GM23338 (cell line): ENCODE measurements around the gene CCR6. TPM values are rescaled to one million over a fixed set of nuclear protein-coding genes. Genes with fewer than 3 reads are reported as not detected.

Experiments used
- CREB1 ChIP-seq: fragments of 250-450 bp; sonication (Bioruptor Pico); IDR thresholded peaks from 2 replicates; pipeline ENCODE4 v1.5.0; 2020; ENCODE audit warnings: low read depth, mild to moderate bottlenecking, moderate library complexity
- ETS1 ChIP-seq: IDR thresholded peaks from 2 replicates; pipeline ENCODE4 v1.6.1; 2016; ENCODE audit warnings: antibody characterized with exemption
- EZH2 ChIP-seq: fragments of 200-600 bp; sonication (generic); IDR thresholded peaks from one replicate; pipeline ENCODE4 v1.8.0; 2017; ENCODE audit warnings: antibody characterized with exemption, mild to moderate bottlenecking, low read depth; ENCODE audit not compliant: unreplicated experiment
- EZH2phosphoT487 ChIP-seq: fragments of 200-600 bp; sonication (generic); IDR thresholded peaks from one replicate; pipeline ENCODE4 v1.8.1; 2018; ENCODE audit warnings: antibody characterized with exemption; ENCODE audit not compliant: unreplicated experiment
- JUNB ChIP-seq: IDR thresholded peaks from one replicate; pipeline ENCODE4 v1.6.1; 2016; ENCODE audit warnings: antibody characterized with exemption; ENCODE audit not compliant: unreplicated experiment
- NANOG ChIP-seq: IDR thresholded peaks from 2 replicates; pipeline ENCODE4 v1.6.1; 2016; ENCODE audit warnings: antibody characterized with exemption, borderline replicate concordance
- POLR2AphosphoS5 ChIP-seq: IDR thresholded peaks from 2 replicates; pipeline ENCODE4 v1.6.1; 2016; ENCODE audit warnings: antibody characterized with exemption, low read depth
- STAT1 ChIP-seq: IDR thresholded peaks from one replicate; pipeline ENCODE4 v1.6.1; 2016; ENCODE audit warnings: antibody characterized with exemption; ENCODE audit not compliant: unreplicated experiment
- ZNF114 ChIP-seq: fragments of 250-450 bp; sonication (Bioruptor Pico); IDR thresholded peaks from 2 replicates; pipeline ENCODE4 v1.5.0; 2020; ENCODE audit warnings: mild to moderate bottlenecking, moderate library complexity
- ZNF331 ChIP-seq: fragments of 250-450 bp; sonication (Bioruptor Pico); IDR thresholded peaks from 2 replicates; pipeline ENCODE4 v1.5.0; 2020; ENCODE audit warnings: low read depth, mild to moderate bottlenecking, moderate library complexity
- polyA plus RNA-seq: library from polyadenylated mRNA; unstranded; fragments of >200 nt; fragmentation: Nextera tagmentation; extraction: Ambion mirVana; gene quantifications from 2 replicates; pipeline ENCODE4 v1.2.1, GENCODE V29; 2016
- total RNA-seq: library from RNA; depleted of rRNA; stranded (reverse); fragments of >200 nt; shearing (Covaris generic); gene quantifications from 2 replicates; pipeline ENCODE4 v1.2.3, GENCODE V29; 2014
- TF ChIP-seq, protein P1 (sequence below): fragments of 250-450 bp; sonication (Bioruptor Pico); IDR thresholded peaks from 2 replicates; pipeline ENCODE4 v1.5.0; 2020; ENCODE audit warnings: mild to moderate bottlenecking, moderate library complexity
- TF ChIP-seq, protein P2 (sequence below): IDR thresholded peaks from one replicate; pipeline ENCODE4 v1.6.1; 2018; ENCODE audit warnings: antibody characterized with exemption; ENCODE audit not compliant: unreplicated experiment

CCR6 gene
- total and polyA plus RNA-seq, 2 experiments from 2014 or later = not detected

GRCh38 chr6:167127785-167128531, 5.1 kb downstream of the CCR6 start (continued):
- TF ChIP-seq, protein P1, sequence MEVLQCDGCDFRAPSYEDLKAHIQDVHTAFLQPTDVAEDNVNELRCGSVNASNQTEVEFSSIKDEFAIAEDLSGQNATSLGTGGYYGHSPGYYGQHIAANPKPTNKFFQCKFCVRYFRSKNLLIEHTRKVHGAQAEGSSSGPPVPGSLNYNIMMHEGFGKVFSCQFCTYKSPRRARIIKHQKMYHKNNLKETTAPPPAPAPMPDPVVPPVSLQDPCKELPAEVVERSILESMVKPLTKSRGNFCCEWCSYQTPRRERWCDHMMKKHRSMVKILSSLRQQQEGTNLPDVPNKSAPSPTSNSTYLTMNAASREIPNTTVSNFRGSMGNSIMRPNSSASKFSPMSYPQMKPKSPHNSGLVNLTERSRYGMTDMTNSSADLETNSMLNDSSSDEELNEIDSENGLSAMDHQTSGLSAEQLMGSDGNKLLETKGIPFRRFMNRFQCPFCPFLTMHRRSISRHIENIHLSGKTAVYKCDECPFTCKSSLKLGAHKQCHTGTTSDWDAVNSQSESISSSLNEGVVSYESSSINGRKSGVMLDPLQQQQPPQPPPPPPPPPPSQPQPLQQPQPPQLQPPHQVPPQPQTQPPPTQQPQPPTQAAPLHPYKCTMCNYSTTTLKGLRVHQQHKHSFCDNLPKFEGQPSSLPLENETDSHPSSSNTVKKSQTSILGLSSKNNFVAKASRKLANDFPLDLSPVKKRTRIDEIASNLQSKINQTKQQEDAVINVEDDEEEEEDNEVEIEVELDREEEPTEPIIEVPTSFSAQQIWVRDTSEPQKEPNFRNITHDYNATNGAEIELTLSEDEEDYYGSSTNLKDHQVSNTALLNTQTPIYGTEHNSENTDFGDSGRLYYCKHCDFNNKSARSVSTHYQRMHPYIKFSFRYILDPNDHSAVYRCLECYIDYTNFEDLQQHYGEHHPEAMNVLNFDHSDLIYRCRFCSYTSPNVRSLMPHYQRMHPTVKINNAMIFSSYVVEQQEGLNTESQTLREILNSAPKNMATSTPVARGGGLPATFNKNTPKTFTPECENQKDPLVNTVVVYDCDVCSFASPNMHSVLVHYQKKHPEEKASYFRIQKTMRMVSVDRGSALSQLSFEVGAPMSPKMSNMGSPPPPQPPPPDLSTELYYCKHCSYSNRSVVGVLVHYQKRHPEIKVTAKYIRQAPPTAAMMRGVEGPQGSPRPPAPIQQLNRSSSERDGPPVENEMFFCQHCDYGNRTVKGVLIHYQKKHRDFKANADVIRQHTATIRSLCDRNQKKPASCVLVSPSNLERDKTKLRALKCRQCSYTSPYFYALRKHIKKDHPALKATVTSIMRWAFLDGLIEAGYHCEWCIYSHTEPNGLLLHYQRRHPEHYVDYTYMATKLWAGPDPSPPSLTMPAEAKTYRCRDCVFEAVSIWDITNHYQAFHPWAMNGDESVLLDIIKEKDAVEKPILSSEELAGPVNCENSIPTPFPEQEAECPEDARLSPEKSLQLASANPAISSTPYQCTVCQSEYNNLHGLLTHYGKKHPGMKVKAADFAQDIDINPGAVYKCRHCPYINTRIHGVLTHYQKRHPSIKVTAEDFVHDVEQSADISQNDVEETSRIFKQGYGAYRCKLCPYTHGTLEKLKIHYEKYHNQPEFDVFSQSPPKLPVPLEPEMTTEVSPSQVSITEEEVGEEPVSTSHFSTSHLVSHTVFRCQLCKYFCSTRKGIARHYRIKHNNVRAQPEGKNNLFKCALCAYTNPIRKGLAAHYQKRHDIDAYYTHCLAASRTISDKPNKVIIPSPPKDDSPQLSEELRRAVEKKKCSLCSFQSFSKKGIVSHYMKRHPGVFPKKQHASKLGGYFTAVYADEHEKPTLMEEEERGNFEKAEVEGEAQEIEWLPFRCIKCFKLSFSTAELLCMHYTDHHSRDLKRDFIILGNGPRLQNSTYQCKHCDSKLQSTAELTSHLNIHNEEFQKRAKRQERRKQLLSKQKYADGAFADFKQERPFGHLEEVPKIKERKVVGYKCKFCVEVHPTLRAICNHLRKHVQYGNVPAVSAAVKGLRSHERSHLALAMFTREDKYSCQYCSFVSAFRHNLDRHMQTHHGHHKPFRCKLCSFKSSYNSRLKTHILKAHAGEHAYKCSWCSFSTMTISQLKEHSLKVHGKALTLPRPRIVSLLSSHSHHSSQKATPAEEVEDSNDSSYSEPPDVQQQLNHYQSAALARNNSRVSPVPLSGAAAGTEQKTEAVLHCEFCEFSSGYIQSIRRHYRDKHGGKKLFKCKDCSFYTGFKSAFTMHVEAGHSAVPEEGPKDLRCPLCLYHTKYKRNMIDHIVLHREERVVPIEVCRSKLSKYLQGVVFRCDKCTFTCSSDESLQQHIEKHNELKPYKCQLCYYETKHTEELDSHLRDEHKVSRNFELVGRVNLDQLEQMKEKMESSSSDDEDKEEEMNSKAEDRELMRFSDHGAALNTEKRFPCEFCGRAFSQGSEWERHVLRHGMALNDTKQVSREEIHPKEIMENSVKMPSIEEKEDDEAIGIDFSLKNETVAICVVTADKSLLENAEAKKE (CRISPR knock-in tag) = no peak
- no peak for TF ChIP-seq POLR2AphosphoS5
- TF ChIP-seq ETS1 = no peak
- TF ChIP-seq EZH2 = no peak
- TF ChIP-seq, protein P2, sequence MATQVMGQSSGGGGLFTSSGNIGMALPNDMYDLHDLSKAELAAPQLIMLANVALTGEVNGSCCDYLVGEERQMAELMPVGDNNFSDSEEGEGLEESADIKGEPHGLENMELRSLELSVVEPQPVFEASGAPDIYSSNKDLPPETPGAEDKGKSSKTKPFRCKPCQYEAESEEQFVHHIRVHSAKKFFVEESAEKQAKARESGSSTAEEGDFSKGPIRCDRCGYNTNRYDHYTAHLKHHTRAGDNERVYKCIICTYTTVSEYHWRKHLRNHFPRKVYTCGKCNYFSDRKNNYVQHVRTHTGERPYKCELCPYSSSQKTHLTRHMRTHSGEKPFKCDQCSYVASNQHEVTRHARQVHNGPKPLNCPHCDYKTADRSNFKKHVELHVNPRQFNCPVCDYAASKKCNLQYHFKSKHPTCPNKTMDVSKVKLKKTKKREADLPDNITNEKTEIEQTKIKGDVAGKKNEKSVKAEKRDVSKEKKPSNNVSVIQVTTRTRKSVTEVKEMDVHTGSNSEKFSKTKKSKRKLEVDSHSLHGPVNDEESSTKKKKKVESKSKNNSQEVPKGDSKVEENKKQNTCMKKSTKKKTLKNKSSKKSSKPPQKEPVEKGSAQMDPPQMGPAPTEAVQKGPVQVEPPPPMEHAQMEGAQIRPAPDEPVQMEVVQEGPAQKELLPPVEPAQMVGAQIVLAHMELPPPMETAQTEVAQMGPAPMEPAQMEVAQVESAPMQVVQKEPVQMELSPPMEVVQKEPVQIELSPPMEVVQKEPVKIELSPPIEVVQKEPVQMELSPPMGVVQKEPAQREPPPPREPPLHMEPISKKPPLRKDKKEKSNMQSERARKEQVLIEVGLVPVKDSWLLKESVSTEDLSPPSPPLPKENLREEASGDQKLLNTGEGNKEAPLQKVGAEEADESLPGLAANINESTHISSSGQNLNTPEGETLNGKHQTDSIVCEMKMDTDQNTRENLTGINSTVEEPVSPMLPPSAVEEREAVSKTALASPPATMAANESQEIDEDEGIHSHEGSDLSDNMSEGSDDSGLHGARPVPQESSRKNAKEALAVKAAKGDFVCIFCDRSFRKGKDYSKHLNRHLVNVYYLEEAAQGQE = no peak
- TF ChIP-seq CREB1 = no peak
- TF ChIP-seq STAT1 = no peak
- no peak for TF ChIP-seq JUNB
- no peak for TF ChIP-seq ZNF331 (CRISPR knock-in tag)
- no peak for TF ChIP-seq EZH2phosphoT487
- no peak for TF ChIP-seq ZNF114 (CRISPR knock-in tag)
- no peak for TF ChIP-seq NANOG
